ENCODE results near the gene CPAMD8. TPM values are rescaled to one million over a fixed set of nuclear protein-coding genes. Genes with fewer than 3 reads are reported as not detected.

Gene CPAMD8
- total RNA-seq, 2 experiments from 2014 or later = 0.32 to 1.2 TPM

GRCh38 chr19:16892436-16892835 is 134.2 kb downstream of the CPAMD8 start:
- no peak overlapping the region for H3K27ac ChIP-seq (ENCODE audit: low read depth, low read length, poor library complexity, severe bottlenecking)
- TF ChIP-seq EZH2phosphoT487 (IDR thresholded peaks at IDR 0.05; ENCODE audit: borderline replicate concordance, low read depth, low read length) (no peak), CTCF (conservative IDR thresholded peaks at IDR 0.05; ENCODE audit: low read length) (no peak)
- no TSS peak for BruUV-seq (replicated peaks)
- no peaks in the 10 kb centered on the region for H3K36me3 ChIP-seq (ENCODE audit: insufficient read depth, low read length)
- no peak overlapping the region for H3K4me3 ChIP-seq (ENCODE audit: low read depth, low read length, poor library complexity, severe bottlenecking)
- ChIA-PET POLR2A (interaction anchor here (0.7 kb wide), 1 partner anchor 449 kb away, joined by 3 read pairs; no protein-coding TSS in a partner anchor), CTCF (ENCODE audit: unreplicated experiment) (no interaction called here)
- DNase-seq (ENCODE audit: low spot score) = no peak
- H4K20me1 ChIP-seq (ENCODE audit: insufficient read depth, low read length) = no peaks in the 10 kb centered on the region
- H3K4me1 ChIP-seq (ENCODE audit: insufficient read depth, low read length, poor library complexity, severe bottlenecking) = peaks cover 29% of the 10 kb centered on the region
- H2AFZ ChIP-seq (ENCODE audit: low read length) = no peak overlapping the region
- no peaks in the 10 kb centered on the region for H3K79me2 ChIP-seq (ENCODE audit: insufficient read depth, low read depth, low read length)
- H3K4me2 ChIP-seq (ENCODE audit: low read length) = no peak overlapping the region
- no peaks in the 10 kb centered on the region for H3K9me3 ChIP-seq (ENCODE audit: low read length)
- intact Hi-C loops (cut with micrococcal nuclease; ENCODE audit: unreplicated experiment) = loop anchor here (10.0 kb wide), 1 partner anchor 352 kb away; the partner anchor contains the start of gene NR2F6
- no peaks in the 10 kb centered on the region for H3K9me2 ChIP-seq (ENCODE audit: insufficient read depth, low read length)

- intact Hi-C loops (cut with micrococcal nuclease; ENCODE audit: unreplicated experiment) = loop anchor here (10.0 kb wide), 1 partner anchor 353 kb away; the partner anchor contains the start of gene NR2F6
- Histone ChIP-seq H3K9me3 (ENCODE audit: low read length) (no peaks in the 10 kb centered on the region), H2AFZ (ENCODE audit: low read length) (no peak overlapping the region), H3K9me2 (ENCODE audit: insufficient read depth, low read length) (no peaks in the 10 kb centered on the region), H3K4me3 (ENCODE audit: low read depth, low read length, poor library complexity, severe bottlenecking) (no peak overlapping the region), H3K27ac (ENCODE audit: low read depth, low read length, poor library complexity, severe bottlenecking) (no peak overlapping the region), H3K4me1 (ENCODE audit: insufficient read depth, low read length, poor library complexity, severe bottlenecking) (peaks cover 29% of the 10 kb centered on the region), H3K79me2 (ENCODE audit: insufficient read depth, low read depth, low read length) (no peaks in the 10 kb centered on the region), H3K4me2 (ENCODE audit: low read length) (no peak overlapping the region), H4K20me1 (ENCODE audit: insufficient read depth, low read length) (no peaks in the 10 kb centered on the region), H3K36me3 (ENCODE audit: insufficient read depth, low read length) (no peaks in the 10 kb centered on the region)
- BruUV-seq (replicated peaks) = no TSS peak
- ChIA-PET CTCF (ENCODE audit: unreplicated experiment) (no interaction called here), POLR2A (interaction anchor here (0.7 kb wide), 1 partner anchor 448 kb away, joined by 3 read pairs; no protein-coding TSS in a partner anchor)
- DNase-seq (ENCODE audit: low spot score) = no peak
- no peak for TF ChIP-seq EZH2phosphoT487 (IDR thresholded peaks at IDR 0.05; ENCODE audit: borderline replicate concordance, low read depth, low read length)
- no peak for TF ChIP-seq CTCF (conservative IDR thresholded peaks at IDR 0.05; ENCODE audit: low read length)
Observed at GRCh38 chr19:16891696-16892382, 134.8 kb downstream of the CPAMD8 start.
